Epidermal melanocyte (primary cell): ENCODE results near the gene UGT1A7.
"Not testable (repeated sequence)": the region's sequence is repeated elsewhere in the genome, so short reads cannot be mapped to it uniquely, and the experiment has no call there.

ENCODE experiments used
- DNase-seq: peaks from one replicate; pipeline ENCODE4 v3.0.0; 2011; ENCODE audit warnings: low spot score; ENCODE audit not compliant: insufficient read length

Gene UGT1A7

GRCh38 chr2:233681521-233682099 lies at the start of gene UGT1A7:
Gene UGT1A7, plus strand, starts transcription at chr2:233681901. Its CDS starts 37 bp downstream, at chr2:233681938.
- DNase-seq, result no peak

- not testable (repeated sequence) for DNase-seq
Observed at GRCh38 chr2:233636306-233636705, 45.4 kb upstream of the UGT1A7 start, which contains the start of gene UGT1A10. Gene UGT1A10, plus strand, starts transcription at chr2:233636448. Its CDS starts 75 bp downstream, at chr2:233636523.

- DNase-seq, result no peak
Observed at GRCh38 chr2:233638836-233639235, 42.9 kb upstream of the UGT1A7 start.

GRCh38 chr2:233639860-233640259 lies 41.8 kb upstream of the UGT1A7 start:
- no peak for DNase-seq

GRCh38 chr2:233643128-233643527 lies 38.6 kb upstream of the UGT1A7 start:
- DNase-seq, result no peak

- DNase-seq, result not testable (repeated sequence)
Observed at GRCh38 chr2:233646033-233646432, 35.7 kb upstream of the UGT1A7 start.

- no peak for DNase-seq
Observed at GRCh38 chr2:233650981-233651380, 30.7 kb upstream of the UGT1A7 start.

GRCh38 chr2:233651430-233651829 lies 30.3 kb upstream of the UGT1A7 start:
- no peak for DNase-seq

GRCh38 chr2:233654501-233654900 lies 27.2 kb upstream of the UGT1A7 start:
- DNase-seq, result no peak

GRCh38 chr2:233655043-233655442 lies 26.7 kb upstream of the UGT1A7 start:
- DNase-seq, result no peak

- DNase-seq, result not testable (repeated sequence)
Observed at GRCh38 chr2:233655943-233656342, 25.8 kb upstream of the UGT1A7 start.

GRCh38 chr2:233656443-233656842 lies 25.3 kb upstream of the UGT1A7 start:
- no peak for DNase-seq

- DNase-seq, result no peak
Observed at GRCh38 chr2:233658610-233659009, 23.1 kb upstream of the UGT1A7 start.

- no peak for DNase-seq
Observed at GRCh38 chr2:233663911-233664310, 17.8 kb upstream of the UGT1A7 start.

GRCh38 chr2:233668605-233669260 lies 13.0 kb upstream of the UGT1A7 start:
- no peak for DNase-seq

GRCh38 chr2:233671290-233672161 lies 10.2 kb upstream of the UGT1A7 start, which contains the start of gene UGT1A9:
Gene UGT1A9, plus strand, starts transcription at chr2:233671898. Its CDS starts 37 bp downstream, at chr2:233671935.
- no peak for DNase-seq

- no peak for DNase-seq
Observed at GRCh38 chr2:233672886-233673285, 8.8 kb upstream of the UGT1A7 start.

GRCh38 chr2:233673896-233674295 lies 7.8 kb upstream of the UGT1A7 start:
- no peak for DNase-seq

GRCh38 chr2:233674314-233674713 lies 7.4 kb upstream of the UGT1A7 start:
- DNase-seq, result no peak

GRCh38 chr2:233674995-233675394 lies 6.7 kb upstream of the UGT1A7 start:
- no peak for DNase-seq

GRCh38 chr2:233676046-233676445 lies 5.7 kb upstream of the UGT1A7 start:
- no peak for DNase-seq

- DNase-seq, result no peak
Observed at GRCh38 chr2:233679196-233679595, 2.5 kb upstream of the UGT1A7 start.
